ENCODE measurements around the gene EPN2. TPM values are rescaled to one million over a fixed set of nuclear protein-coding genes. Genes with fewer than 3 reads are reported as not detected.

Gene EPN2
- total RNA-seq, 2 donors from 2014 or later, result 2.6 to 9.7 TPM

DNA sequence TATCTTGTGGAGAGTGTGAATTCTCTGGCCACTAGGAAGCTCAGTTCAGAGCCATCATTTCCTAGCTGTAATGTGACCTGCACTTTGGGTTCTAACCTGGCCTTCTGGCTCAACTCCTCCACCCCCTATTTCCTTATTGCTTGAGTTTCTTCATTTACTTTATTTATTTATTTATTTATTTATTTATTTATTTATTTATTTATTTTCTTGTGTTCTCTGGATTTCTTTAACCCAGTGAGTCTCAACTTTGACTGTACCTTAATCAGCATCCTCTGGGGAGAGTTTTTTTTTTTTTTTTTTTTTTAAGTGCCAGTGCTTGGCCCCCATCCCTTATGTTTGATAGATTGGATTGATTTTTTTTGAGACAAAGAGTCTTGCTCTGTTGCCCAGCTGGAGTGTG is 18.1 kb downstream of the EPN2 start:
- Mint-ChIP-seq H3K36me3 (no peaks in the 10 kb centered on the region), H3K9me3 (no peaks in the 10 kb centered on the region), H3K27ac (no peak overlapping the region)
- ATAC-seq, result no peak
- DNase-seq (ENCODE audit: low spot score in 2 of 2), result no peak

DNA sequence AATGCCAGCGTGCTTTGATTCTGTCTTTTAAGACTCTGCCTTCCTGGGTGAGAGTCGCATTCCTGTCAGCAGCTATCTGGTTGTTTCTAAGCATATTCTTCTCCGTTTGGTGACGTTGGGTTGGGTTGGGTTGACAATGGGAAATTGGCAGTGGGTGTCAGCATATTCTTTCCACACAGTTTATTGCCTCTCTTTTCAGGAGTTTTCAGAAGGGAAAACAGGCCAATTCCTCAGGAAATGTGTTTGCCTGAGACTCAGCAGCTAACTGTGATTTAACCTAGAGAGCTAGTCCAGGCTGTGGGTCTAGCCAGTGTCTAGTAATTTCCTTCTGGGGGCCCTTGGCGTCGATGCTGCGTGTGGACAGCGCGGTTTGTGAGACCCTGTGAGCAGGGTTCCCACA is 21.2 kb downstream of the EPN2 start:
- DNase-seq (ENCODE audit: low spot score in 2 of 2) (no peak), ATAC-seq (no peak)
- H3K27ac Mint-ChIP-seq, result no peak overlapping the region
- H3K36me3 Mint-ChIP-seq, result peaks cover 0 to 5% of the 10 kb centered on the region in 2 donors
- H3K9me3 Mint-ChIP-seq, result no peaks in the 10 kb centered on the region

DNA sequence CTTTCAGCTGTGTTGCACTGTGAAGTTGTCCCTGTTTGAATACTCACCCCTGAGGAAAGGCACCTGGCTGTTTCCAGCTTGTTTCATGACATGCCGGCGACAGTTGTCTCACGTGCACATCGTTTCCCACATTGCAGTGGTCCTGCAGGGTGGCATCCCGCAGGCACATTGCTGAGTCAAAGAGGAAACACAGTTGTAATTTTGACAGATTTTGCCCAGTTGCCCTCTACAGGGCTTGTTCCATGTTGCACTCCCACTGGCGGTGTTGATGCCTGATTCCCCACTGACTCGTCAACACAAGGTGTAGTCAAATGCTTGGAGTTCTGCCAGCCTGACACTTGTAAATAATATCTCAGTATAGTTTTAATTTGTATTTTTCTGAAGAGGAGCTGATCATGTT is 23.8 kb downstream of the EPN2 start:
- ATAC-seq (no peak), DNase-seq (ENCODE audit: low spot score in 2 of 2) (no peak)
- Mint-ChIP-seq H3K9me3 (no peaks in the 10 kb centered on the region), H3K27ac (no peak overlapping the region), H3K36me3 (peaks cover 0 to 5% of the 10 kb centered on the region in 2 donors)

DNA sequence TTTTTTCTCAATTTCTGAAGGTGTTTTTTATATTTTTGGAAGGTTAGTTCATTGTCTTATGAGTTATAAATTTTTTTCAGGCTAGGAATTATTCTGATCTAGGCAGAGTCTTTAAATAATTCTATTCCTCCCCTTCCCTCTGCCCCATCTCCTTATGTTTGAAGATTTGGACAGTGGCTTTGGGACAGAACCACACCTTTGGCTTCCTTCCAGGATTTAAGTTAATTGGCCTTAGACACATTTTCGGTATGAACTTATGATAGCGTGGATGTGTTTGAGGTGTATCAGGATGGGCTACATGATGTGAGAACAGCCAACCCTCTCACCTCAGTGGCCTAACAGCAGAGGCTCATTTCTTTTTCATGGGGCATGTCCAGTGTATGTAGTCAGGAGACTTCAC is 24.3 kb downstream of the EPN2 start:
- no peaks in the 10 kb centered on the region for H3K9me3 Mint-ChIP-seq
- ATAC-seq, result no peak
- DNase-seq (ENCODE audit: low spot score in 2 of 2), result no peak
- peaks cover 0 to 5% of the 10 kb centered on the region in 2 donors for H3K36me3 Mint-ChIP-seq
- no peak overlapping the region for H3K27ac Mint-ChIP-seq

DNA sequence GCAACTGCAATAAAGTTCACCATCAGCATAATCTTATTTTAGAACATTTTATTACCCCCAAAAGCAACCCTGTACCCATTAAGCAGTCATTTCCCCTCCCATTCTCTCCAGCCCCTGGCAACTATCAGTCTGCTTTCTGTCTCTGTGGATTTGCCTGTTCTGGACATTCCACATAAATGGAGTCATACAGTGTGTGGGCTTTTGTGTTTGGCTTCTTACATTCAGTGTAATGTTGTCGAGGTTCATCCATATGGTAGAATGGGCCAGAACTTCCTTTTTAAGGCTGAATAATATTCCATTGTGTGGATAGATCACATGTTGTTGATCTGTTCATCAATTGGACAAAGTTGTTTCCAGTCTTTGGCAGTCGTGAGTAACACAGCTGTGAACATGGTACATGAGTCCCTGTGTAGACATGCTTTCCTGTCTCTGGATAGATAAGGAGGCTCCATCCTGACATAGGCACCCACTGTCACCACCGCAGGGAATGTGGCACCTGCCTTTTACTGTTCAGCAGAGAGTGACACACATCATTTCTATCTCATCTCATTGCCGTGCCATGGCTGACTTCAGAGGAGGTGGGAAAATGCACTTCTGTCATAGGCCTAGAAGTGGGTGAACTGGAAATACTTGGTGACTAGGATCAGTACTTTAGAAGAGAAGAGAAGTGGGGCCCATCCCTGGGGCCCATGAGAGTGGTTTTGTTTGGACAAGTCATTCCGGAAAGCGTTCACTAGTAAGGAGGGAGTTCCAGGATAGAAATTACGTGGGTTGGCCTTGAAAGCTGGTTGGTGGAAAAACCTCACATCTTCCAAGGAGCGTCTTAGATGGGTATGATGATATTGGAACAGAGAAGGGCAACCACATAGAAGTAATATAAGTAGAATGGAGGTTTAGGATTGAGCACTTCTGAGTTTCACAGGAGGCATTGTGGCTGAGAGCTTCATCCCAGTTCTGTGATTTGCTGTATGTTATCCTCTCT is 25.8 kb downstream of the EPN2 start:
- Mint-ChIP-seq H3K27ac (no peak overlapping the region), H3K9me3 (no peaks in the 10 kb centered on the region), H3K36me3 (peaks cover 0 to 5% of the 10 kb centered on the region in 2 donors)
- ATAC-seq (peak; percentile 61 to 80), DNase-seq (ENCODE audit: low spot score in 2 of 2) (no peak)

DNA sequence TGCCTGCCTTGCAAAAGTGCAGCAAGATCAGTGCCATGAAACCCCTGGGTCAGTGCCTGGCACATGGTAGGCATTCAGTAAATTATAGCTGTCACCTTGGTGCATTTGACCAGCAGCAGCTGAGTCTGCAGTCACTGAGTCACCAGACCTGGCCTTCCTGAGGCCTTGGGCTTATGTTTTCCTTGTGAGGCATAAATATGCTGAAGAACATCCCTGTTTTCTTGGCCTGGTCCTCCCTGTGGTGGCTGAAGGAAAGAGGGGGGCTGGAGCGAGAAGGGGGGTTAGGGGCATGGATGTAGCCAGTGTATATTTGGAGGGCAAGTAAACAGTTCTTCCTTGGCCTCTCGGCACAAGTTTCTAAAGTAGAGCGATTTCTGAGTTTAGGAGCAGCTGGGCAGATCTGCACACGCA is 26.5 kb downstream of the EPN2 start:
- Mint-ChIP-seq H3K9me3 (no peaks in the 10 kb centered on the region), H3K36me3 (peaks cover 0 to 5% of the 10 kb centered on the region in 2 donors), H3K27ac (no peak overlapping the region)
- DNase-seq (ENCODE audit: low spot score in 2 of 2) (no peak), ATAC-seq (no peak)

DNA sequence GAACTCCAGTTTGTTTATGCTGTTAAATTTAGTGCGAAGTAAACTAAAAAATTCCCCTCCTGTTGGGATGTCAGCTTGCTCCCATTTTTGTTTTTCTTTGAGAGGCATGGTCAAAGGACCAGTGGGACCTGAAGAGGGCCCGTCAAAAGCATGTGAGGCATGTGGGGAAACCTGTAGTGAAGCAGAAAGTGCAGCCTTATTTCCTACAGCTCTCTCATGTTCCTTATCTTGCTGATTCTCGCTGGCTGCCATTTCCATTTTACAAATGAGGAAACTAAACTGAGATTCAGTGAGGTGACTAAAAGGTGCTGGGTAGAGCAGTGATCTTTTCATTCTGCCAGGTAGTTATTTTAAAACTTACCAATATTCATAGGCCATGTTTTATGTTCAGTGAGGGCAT is 27.1 kb downstream of the EPN2 start:
- no peak overlapping the region for H3K27ac Mint-ChIP-seq
- no peaks in the 10 kb centered on the region for H3K9me3 Mint-ChIP-seq
- DNase-seq (ENCODE audit: low spot score in 2 of 2) (no peak), ATAC-seq (no peak)
- H3K36me3 Mint-ChIP-seq, result peaks cover 0 to 5% of the 10 kb centered on the region in 2 donors

DNA sequence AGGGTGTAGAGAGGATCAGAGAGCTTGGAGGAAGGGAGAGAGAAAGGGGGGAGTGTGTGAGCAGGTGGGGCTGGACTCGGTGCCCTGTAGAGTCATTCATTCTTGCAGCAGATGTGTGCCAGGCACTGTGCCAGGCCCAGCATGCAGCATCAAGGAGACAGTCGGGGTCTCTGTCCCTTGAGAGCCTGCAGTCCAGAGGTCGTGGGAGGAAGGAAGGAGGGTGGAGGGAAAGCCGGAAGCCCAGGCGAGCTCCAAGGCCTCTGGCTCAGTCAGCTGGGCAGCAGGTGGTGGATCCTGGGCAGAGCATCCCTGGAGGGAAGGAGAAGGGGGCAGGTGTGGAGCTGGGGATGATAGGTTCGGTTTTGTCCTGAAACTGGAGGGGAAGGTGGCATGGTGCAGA is 27.5 kb downstream of the EPN2 start:
- Mint-ChIP-seq H3K36me3 (peaks cover 0 to 5% of the 10 kb centered on the region in 2 donors), H3K9me3 (no peaks in the 10 kb centered on the region), H3K27ac (peak overlapping the region in 1 of 2 donors; percentile 47)
- DNase-seq (ENCODE audit: low spot score in 2 of 2) (no peak), ATAC-seq (no peak)

DNA sequence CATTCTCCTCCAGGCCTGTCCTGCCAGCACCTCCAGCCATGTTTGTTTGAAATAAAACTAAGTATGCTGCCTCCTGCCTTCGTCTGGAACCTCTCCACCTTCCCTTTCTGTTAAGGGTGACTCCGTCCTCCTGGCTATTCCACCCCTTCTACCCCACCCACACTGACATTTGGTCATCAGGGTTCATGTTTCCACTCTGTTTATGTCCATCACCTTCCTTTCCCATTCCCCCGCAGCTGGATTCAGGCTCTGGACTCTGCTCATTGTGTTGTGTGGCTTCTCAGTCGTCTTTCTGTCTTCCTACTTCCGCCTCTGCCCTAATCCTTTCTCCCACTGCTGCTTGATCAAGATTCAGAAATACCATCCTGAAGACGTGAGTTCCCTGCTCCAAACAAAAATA is 28.6 kb downstream of the EPN2 start:
- DNase-seq (ENCODE audit: low spot score in 2 of 2), result no peak
- no peaks in the 10 kb centered on the region for H3K9me3 Mint-ChIP-seq
- ATAC-seq, result no peak
- H3K27ac Mint-ChIP-seq, result no peak overlapping the region
- peaks cover 0 to 5% of the 10 kb centered on the region in 2 donors for H3K36me3 Mint-ChIP-seq

DNA sequence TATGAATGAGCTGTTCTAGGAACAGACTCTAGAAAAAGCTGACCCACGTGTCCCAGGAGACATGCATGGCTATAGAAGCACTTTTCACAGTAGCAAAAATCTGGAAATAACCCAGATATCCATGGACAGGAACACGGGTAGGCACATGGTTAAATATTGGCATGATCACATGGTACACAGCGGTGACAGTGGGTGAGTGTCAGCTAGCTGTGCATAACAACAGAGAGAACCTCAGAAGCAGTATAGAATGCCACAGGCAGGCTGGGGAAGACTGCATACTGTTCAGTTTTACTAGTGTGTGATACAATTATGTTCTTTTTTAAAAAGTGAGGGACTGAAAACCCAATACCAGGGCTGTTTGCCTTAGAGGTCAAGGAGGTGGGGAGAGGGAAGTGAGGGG is 31.4 kb downstream of the EPN2 start:
- no peak for DNase-seq (ENCODE audit: low spot score in 2 of 2)
- Mint-ChIP-seq H3K36me3 (no peaks in the 10 kb centered on the region), H3K9me3 (no peaks in the 10 kb centered on the region), H3K27ac (no peak overlapping the region)
- no peak for ATAC-seq

DNA sequence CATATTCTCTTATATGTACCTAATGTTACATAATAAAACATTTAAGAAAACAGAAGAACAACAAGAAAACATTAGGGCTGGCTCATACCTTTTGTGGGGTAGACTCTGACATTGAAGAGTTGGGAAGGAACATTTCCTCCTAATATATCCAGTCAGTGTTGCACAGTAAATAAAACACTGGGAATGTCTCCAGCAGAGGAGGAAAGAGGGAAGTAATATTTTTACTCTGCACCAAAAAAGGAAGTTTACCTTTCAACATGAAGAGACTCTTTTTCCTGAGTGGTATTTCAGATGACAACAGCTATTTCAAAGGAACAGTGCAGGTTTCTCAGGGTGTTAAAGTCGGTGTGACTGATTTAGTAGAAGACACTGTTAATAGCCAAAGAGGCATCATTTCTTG is 31.9 kb downstream of the EPN2 start:
- no peak overlapping the region for H3K27ac Mint-ChIP-seq

DNA sequence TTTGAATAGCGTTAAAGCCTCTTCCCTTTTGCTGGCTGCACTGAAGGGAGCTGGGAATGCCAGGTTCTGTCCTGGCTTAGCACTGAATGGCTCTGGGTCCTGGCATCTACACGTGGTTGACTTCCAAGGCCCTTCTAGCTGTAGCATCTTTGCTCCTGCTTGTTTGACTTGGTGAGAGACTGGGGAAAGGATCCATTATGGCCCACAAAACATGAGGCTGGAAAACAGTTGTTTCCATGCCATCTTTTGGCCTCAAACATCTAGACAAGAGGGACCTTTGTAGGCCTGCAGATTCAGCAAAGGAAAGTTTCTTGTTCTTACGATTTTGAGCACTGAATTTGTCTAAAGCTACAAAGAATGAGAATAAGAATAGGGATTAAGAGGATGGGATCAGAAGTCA is 32.5 kb downstream of the EPN2 start:
- Mint-ChIP-seq H3K27ac (no peak overlapping the region), H3K36me3 (no peaks in the 10 kb centered on the region), H3K9me3 (no peaks in the 10 kb centered on the region)
- ATAC-seq (no peak), DNase-seq (ENCODE audit: low spot score in 2 of 2) (no peak)

More for the DNA sequence above, 31.9 kb downstream of the EPN2 start:
- Mint-ChIP-seq H3K9me3 (no peaks in the 10 kb centered on the region), H3K36me3 (no peaks in the 10 kb centered on the region)
- ATAC-seq, result no peak
- DNase-seq (ENCODE audit: low spot score in 2 of 2), result no peak

DNA sequence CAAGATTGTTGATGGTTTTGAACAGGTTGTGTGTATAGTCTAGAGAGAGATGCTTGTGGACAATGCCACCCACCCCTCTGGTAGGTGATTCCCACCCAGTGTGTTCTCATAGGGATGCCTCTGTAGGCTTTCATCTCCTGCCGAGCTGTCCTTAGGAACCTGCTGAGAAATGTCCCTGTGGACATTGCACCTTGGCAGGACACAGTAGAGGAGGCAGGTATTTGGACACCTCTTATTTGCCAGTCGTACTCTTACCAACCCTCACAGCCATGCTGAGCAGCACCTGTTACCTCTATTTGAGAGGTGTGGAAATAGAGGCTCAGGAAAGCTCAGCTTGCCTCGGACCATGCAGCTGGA is 33.2 kb downstream of the EPN2 start:
- no peak for DNase-seq (ENCODE audit: low spot score in 2 of 2)
- H3K27ac Mint-ChIP-seq, result no peak overlapping the region
- no peaks in the 10 kb centered on the region for H3K36me3 Mint-ChIP-seq
- ATAC-seq, result no peak
- H3K9me3 Mint-ChIP-seq, result no peaks in the 10 kb centered on the region

DNA sequence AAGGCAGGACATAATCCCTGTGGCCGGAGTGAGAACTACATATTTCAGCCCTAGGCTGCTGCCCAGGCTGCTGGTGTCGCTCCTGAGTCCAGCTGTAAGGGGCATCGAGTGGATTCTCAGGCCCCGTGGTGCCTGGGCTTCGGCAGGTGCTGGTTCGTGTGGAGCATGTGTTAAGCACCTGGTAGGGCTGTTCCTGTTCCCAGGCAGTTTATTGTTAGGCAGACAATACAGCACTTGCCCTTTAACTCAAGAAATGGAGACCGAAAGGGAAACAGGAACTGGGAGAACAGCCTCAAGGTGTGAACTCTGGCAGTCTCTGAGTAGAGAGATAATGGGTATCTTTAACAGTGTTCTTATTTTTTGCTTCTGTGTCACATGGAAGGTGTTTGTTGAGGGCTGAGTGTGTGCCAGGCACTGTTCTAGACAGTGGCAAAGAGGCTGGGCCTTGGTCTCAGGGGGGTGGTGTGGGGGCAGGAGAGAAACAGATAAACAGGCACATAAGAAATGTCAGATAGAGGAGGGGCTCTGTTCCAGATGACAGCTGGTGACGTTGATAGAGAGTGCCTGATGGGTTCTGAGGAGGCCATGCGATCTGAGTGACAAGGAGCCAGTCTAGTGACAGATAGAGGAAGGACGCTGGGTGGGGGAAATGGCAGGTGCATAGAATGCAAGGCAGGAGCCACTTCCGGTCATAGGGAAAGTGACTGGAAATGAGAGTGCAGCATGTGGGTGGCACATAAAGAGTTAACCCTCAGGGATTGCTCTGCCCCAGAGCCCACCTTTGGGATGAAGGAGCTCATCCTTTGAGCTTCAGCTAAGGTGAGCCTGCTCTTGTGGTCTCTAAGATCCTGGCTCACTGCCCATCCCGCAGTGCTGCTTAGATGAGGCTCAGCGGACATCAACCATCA is 33.8 kb downstream of the EPN2 start:
- Mint-ChIP-seq H3K36me3 (no peaks in the 10 kb centered on the region), H3K9me3 (no peaks in the 10 kb centered on the region), H3K27ac (no peak overlapping the region)
- no peak for ATAC-seq
- DNase-seq (ENCODE audit: low spot score in 2 of 2), result no peak

DNA sequence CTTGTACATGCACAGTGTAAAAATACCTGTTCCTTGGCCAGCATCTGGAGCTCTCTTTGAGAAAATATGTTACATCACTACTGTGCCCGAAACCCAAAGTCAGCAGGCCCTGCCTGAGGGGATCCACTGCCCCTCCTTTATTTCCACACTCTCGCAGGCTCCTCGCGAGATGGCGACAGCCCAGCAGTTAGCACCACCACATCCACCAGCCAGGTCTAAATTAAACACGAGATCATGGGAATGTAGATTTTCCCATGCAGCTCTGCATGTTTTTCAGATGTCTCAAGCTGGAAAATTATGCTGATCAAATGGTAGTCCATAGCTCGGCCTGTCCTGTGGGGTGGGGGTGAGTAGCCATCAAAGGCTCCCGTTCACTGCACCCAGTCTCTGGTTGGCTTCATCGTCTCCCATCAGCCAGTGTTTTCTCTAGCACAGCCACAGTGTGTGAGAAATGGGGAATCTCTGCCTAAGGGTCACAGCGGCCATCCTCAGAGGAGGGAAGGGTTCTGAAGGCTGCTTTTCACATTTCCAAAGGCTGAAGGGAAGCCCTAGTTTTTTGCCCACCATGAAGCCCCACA is 34.7 kb downstream of the EPN2 start:
- DNase-seq (ENCODE audit: low spot score in 2 of 2) (no peak), ATAC-seq (no peak)
- H3K27ac Mint-ChIP-seq, result no peak overlapping the region
- H3K36me3 Mint-ChIP-seq, result no peaks in the 10 kb centered on the region
- no peaks in the 10 kb centered on the region for H3K9me3 Mint-ChIP-seq

DNA sequence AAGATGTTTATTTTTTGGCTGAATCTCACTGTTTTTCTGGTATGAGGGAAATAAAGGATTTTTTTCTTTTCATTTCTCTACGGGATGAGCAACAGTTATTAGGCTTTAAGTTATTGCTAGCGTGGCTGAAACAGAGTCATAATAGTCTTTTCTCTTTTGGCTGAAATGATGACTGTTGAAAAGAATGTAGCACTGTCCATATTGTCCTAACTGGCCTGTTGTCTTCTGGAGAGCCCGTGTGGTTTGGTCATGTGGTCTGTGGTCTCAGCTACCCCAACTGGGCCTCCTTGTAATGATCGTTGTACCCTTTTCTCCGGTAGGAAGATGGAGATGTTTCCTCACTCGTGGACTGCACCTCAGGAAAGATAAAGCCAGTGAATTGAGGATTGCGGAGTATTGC is 36.6 kb downstream of the EPN2 start:
- Mint-ChIP-seq H3K27ac (no peak overlapping the region), H3K36me3 (no peaks in the 10 kb centered on the region), H3K9me3 (no peaks in the 10 kb centered on the region)
- DNase-seq (ENCODE audit: low spot score in 2 of 2) (no peak), ATAC-seq (no peak)

DNA sequence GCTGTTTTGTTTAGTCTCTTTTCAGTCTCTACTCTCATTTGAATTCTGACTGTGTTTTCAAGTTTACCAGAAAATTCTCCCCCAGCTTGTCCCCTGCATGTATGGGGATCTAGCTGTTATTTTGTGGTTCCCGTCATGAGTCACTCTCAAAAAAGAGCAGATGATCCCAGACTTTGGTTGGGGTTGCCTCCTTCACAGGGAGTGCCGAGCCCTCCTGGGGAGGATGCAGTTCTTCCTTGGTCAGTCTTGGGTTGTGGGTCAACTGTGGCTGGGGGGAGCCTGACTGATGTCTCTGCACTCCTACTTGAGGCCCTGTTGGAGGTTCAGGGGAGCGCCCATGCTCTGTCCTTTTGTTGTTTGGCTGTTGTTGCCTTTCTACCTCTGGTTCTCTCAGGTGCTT is 37.7 kb downstream of the EPN2 start:
- Mint-ChIP-seq H3K9me3 (no peaks in the 10 kb centered on the region), H3K36me3 (no peaks in the 10 kb centered on the region), H3K27ac (no peak overlapping the region)
- DNase-seq (ENCODE audit: low spot score in 2 of 2), result no peak
- ATAC-seq, result no peak

Measured in activated naive CD4-positive, alpha-beta T cell treated with anti-CD3 and anti-CD28 coated beads, Interleukin-2, amount 50 U/mL, for 72 hours (primary cell).